NCI-H2171 (cell line): Measurements from ENCODE around the gene CACNA1D.

Source experiments
- DNase-seq: peaks from one replicate; lab custom pipeline; 2025; lab: John Stamatoyannopoulos, UW

CACNA1D gene

GRCh38 chr3:53787016-53787415 is 292.6 kb downstream of the CACNA1D start:
- no peak for DNase-seq

GRCh38 chr3:53788038-53788437 is 293.6 kb downstream of the CACNA1D start:
- DNase-seq = no peak

- DNase-seq = no peak
Measured at GRCh38 chr3:53789459-53789858, 295.0 kb downstream of the CACNA1D start.

DNA sequence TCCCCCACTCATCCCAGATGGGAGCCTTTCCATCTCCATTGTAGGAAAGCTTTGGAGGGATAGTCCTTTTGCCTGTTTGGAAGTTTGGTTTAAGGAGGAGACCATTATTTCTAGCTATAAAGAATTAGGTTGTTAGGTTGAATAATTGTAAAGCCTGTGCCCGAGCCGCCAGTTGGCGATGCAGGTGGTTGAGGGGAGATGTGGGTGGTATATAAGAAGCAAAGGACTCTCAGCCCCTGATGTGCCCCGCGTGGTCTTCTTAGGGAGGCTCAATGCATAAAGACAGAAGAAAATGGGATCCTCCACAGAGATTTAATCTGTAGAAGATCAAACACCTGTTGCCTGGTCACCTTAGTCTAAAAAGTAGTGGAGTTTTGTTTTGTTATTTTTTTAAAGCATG is 296.1 kb downstream of the CACNA1D start:
- DNase-seq = no peak

GRCh38 chr3:53791317-53791716 is 296.9 kb downstream of the CACNA1D start:
- no peak for DNase-seq

GRCh38 chr3:53792866-53793265 is 298.5 kb downstream of the CACNA1D start:
- DNase-seq = no peak

DNA sequence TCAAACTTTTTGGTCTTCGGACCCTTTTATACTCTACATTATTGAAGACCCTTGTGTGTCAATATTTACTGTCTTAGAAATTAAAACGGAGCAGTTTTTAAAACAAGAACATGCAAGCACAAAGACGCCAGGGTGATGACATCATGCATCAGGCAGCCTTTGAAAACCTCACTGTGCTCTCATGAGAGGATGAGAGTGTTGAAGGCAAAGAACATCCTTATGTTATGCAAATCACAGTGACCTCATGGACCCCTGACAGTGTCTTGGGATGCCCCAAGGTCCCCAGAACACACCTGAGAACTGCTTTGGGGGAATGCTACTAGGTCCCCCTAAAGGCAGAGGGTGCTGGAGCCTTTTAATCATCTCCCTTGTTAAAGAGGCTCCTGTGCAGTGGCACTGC is 300.2 kb downstream of the CACNA1D start:
- no peak for DNase-seq

- no peak for DNase-seq
Measured at GRCh38 chr3:53795176-53795575, 300.8 kb downstream of the CACNA1D start.

GRCh38 chr3:53795789-53796560 is 301.6 kb downstream of the CACNA1D start:
- DNase-seq = peak; percentile 51

DNA sequence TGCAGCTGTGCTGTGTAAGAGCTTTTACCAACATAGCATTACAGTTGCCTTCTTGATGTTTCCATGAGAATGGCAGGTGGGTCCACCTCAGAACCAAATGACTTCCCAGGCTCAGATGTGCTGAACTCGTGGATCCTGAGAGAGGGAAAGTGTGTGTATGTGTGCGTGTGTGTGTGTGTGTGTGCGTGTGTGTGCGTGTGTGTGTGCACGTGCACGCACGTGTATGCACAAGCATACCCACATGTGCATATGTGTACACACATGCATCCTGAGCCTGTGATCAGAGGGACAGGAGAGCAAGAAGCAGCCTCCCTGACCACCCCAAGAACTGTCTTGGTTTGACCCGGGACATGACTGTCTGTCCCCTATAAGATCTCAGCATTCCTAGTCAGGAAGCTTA is 303.7 kb downstream of the CACNA1D start:
- DNase-seq = no peak

GRCh38 chr3:53799338-53799865 is 305.0 kb downstream of the CACNA1D start:
- no peak for DNase-seq

GRCh38 chr3:53800041-53800906 is 305.9 kb downstream of the CACNA1D start:
- no peak for DNase-seq

GRCh38 chr3:53801319-53801718 is 306.9 kb downstream of the CACNA1D start:
- DNase-seq = no peak

DNA sequence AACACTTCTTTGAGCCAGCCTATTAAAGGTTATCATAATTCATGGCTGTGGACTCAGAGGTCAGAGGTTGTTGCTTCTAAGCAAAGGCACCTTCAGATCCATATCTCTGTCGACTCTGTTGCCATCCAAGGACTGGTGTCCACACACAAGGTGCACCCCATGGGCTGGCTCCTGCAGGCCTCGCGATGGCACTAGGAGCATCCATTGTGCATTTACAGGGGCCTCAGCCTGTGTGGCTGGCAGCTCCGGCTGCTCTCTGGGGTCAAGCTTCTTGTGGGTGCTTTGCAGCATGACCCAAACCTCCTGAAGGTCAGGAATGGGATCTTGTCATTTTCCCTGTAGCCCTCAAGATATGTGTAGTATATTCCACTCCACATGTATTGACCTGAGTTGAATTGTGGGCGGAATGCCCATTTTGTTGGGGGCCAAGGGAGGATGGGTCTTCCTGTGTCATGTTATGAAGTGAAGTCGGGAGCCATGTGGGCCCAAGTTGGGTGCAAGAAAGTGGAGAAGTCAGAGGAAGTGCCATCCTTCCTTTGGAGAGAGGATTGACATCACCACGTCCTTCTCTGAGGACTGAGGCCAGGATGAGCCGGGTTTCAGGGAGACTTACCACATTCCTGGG is 308.0 kb downstream of the CACNA1D start:
- DNase-seq = no peak

GRCh38 chr3:53803124-53803815 is 308.9 kb downstream of the CACNA1D start:
- DNase-seq = no peak

DNA sequence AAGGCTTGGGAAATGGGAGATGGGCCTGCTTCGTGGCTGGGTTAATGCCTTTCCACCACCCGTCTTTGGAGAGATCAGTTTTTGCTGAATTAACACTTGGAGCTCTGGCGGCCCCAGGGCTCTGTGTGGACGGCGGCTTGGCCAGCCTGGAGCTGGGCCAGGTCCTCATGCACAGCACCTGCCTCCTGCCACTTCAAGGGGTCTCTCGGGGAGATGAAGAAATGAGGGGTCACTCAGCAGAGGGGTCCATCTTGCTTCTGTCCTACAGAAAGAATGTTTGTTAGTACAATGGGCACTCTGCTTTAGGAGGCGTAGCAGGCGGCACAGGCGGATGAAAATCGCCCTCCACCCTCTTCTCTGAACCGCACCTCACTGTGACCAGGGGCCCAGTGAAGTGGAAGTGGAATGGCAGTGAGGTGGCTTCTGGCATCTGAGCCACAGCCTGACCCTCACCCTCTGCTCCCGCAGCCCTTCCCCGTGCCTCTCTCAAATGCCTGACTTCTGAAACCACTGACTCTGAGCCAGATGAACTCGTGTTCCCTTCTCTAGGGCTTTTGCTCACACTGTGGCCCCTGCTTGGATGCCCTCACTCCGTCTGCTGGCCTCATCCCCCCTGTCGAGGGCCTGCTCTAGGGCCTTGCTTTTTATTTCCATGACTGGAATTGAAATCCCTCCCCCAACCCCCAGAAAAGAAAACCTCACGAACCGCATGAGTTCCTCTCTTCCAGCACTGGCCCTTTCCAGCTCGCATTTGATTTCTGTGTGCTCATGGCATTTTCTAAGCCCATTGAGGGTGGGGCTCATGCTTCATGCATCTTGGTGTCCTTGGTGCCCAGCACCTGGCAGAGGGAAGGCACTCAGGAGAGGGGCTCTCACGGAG is 309.6 kb downstream of the CACNA1D start:
- no peak for DNase-seq

DNA sequence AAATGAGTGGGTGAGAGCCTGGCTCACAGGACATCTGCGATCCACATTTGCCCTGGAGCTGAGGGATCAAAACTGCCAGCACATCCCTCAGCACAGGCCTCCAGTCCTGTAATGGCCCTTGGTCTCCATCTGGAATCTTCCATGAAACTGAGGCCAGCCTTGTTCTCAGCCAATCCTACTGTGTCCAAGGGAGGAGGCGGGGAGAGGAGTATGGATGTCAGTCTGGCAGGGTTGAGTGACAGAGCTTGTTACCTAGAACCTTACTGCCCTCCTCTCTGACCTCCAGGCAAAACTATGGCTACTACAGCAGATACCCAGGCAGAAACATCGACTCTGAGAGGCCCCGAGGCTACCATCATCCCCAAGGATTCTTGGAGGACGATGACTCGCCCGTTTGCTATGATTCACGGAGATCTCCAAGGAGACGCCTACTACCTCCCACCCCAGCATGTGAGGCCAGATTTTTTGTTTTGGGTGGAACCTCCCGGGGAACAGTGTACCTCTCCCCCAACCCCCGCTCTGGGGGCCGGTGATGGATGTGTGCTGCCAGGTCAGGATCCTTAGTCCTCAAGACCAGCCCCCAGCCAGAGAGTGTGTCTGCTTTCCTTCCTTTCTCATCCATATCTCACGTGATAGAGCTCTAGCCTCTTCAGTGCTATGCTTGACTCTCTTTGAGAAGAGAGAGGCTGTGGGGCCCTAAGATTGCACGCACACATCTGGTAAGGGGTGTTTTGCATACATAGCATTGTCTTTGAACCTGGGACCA is 310.5 kb downstream of the CACNA1D start:
- no peak for DNase-seq

DNA sequence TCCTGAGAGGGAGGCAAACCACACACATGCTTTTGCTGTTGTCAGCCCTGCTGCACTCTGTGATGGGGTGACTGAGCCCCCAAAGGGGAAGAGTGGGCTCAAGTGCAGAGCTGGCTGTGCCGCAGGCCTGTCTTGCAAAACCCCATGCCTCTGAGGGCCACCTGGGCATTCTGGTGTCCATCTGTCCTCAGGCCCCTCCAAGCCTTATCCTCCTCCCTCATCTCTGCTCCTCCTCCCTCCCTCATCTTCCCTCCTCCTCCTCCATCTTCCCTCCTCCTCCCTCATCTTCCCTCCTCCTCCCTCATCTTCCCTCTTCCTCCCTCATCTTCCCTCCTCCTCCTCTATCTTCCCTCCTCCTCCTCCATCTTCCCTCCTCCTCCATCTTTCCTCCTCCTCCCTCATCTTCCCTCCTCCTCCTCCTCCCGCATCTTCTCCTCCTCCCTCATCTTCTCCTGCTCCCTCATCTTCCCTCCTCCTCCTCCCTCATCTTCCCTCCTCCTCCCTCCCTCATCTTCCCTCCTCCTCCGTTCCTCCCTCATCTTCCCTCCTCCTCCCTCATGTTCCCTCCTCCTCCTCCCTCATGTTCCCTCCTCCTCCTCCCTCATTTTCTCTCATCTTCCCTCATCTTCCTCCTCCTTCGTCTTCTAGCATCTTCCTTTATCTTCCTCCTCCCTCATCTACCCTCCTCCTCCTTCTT is 311.2 kb downstream of the CACNA1D start:
- DNase-seq = no peak
